LNCaP clone FGC (cell line): ENCODE results near the gene EPHB2.

Source experiments
- DNase-seq: peaks from one replicate; pipeline ENCODE4 v3.0.0-alpha.2; 2011; ENCODE audit warnings: low read depth
- H3K4me3 ChIP-seq: 2 replicates; pipeline ENCODE4 v1.5.1; 2011; ENCODE audit warnings: mild to moderate bottlenecking, low read depth, low read length, control low read depth
- CTCF ChIP-seq: IDR thresholded peaks from 2 replicates; pipeline ENCODE4 v1.5.1; 2012; ENCODE audit warnings: mild to moderate bottlenecking; ENCODE audit not compliant: control insufficient read depth, insufficient read depth; ENCODE audit errors: extremely low read depth

The EPHB2 gene

GRCh38 chr1:22863766-22864165, 153.1 kb downstream of the EPHB2 start:
- no peak for DNase-seq
- no peak overlapping the region for H3K4me3 ChIP-seq
- no peak for TF ChIP-seq CTCF

GRCh38 chr1:22864886-22865285, 154.2 kb downstream of the EPHB2 start:
- H3K4me3 ChIP-seq: no peak overlapping the region
- no peak for DNase-seq
- TF ChIP-seq CTCF: no peak

GRCh38 chr1:22865736-22866135, 155.1 kb downstream of the EPHB2 start:
- no peak overlapping the region for H3K4me3 ChIP-seq
- no peak for DNase-seq
- no peak for TF ChIP-seq CTCF

GRCh38 chr1:22866868-22867267, 156.2 kb downstream of the EPHB2 start:
- DNase-seq: no peak
- H3K4me3 ChIP-seq: no peak overlapping the region
- no peak for TF ChIP-seq CTCF

- no peak overlapping the region for H3K4me3 ChIP-seq
- TF ChIP-seq CTCF: no peak
- DNase-seq: no peak
Measured at GRCh38 chr1:22868331-22868730, 157.7 kb downstream of the EPHB2 start.

- H3K4me3 ChIP-seq: no peak overlapping the region
- TF ChIP-seq CTCF: no peak
- no peak for DNase-seq
Measured at GRCh38 chr1:22869325-22869724, 158.7 kb downstream of the EPHB2 start.

GRCh38 chr1:22870201-22870871, 159.7 kb downstream of the EPHB2 start:
- peak; percentile 26 for DNase-seq
- no peak overlapping the region for H3K4me3 ChIP-seq
- TF ChIP-seq CTCF: no peak
